Measurements from ENCODE around the gene DNM2. TPM values are rescaled to one million over a fixed set of nuclear protein-coding genes. Genes with fewer than 3 reads are reported as not detected.

DNM2 gene
- polyA plus RNA-seq, 2 donors: 68.4 to 87.9 TPM

DNA sequence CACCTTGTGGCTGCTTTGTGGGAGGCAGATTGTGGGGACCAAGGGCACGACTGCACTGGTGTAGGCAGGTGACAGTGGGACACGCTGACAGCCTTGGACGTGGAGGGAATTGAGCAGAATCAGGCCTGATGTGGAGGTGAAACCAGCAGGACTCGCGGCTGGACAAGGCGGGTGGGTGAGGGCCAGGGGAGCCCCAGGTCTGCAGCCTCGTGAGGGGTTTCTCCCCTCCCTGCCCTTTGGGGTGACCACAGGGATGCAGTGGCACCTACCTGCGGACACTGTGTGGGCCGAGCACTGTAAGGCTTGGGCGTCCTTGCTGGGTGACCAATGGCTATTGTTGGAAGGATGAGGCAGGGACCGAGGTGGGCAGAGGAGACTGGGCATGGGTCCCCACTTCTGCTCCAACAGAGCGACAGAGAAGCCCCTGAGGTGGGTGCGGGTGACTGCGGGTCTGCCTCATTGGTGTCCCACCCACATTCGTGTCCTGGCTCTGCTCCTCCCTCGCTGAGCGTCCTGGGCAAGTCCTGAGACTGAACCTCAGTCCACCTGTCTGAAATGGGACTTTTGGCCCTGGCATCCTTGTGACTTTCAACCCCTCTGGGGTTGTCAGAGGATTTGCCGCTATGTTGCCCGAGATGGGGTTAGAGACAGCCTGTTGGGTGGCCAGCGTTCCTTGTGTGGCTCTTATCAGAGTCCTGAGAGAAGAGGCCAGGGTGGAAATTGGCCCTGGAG is 30.5 kb downstream of the DNM2 start:
- 81 to 86% methylated on average over 20 of the region's 20 CpGs for WGBS, 2 donors
- peak overlapping the region; percentile 26 to 78 for H3K27ac ChIP-seq (ENCODE audit: low read depth in 2 of 2, low read length in 1 of 2)

DNA sequence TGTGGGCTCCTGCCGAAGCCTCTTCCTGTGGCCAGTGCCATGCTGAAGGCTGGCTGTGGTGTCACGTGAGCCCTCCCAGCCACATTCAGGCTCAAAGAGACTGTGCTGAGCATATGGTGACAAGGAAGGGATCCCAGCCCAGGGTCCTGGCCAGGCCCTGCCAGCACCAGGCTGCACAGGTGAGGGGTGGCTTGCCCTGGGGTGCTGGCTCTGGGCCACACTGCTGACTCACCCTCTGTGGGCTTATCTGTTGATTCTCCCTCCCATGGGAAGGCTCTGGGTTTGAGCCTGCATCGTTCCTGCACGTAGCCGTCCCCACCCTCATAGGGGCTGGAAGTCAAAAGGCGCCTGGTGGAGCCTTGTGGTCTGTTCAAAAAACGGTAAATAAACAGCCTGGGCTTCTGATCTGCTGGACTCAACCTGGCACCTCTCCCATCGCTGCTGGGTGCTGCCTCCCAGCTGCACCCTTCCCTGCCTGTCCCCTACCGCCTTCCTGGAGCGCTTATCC is 31.1 kb downstream of the DNM2 start:
- Histone ChIP-seq H3K27ac (ENCODE audit: low read depth in 2 of 2, low read length in 1 of 2) (peak overlapping the region; percentile 26 to 78), H3K4me1 (ENCODE audit: control insufficient read depth in 2 of 2, insufficient read depth in 2 of 2, low read length in 1 of 2) (peaks cover 27 to 28% of the 10 kb centered on the region in 2 donors), H3K27me3 (ENCODE audit: control insufficient read depth in 1 of 2, insufficient read depth in 2 of 2, low read length in 2 of 2) (no peaks in the 10 kb centered on the region), H3K36me3 (ENCODE audit: control insufficient read depth in 2 of 2, insufficient read depth in 2 of 2, low read length in 1 of 2) (no peaks in the 10 kb centered on the region), H3K9me3 (ENCODE audit: control insufficient read depth in 2 of 2, insufficient read depth in 1 of 2, low read depth in 1 of 2, low read length in 1 of 2) (no peaks in the 10 kb centered on the region), H3K4me3 (ENCODE audit: low read depth in 1 of 2, low read length in 2 of 2) (no peak overlapping the region)
- WGBS, 2 donors: 33 to 34% methylated on average over 10 of the region's 10 CpGs

More for the DNA sequence above, 30.5 kb downstream of the DNM2 start:
- H3K4me3 ChIP-seq (ENCODE audit: low read depth in 1 of 2, low read length in 2 of 2): no peak overlapping the region
- no peaks in the 10 kb centered on the region for H3K27me3 ChIP-seq (ENCODE audit: control insufficient read depth in 1 of 2, insufficient read depth in 2 of 2, low read length in 2 of 2)
- peaks cover 27 to 28% of the 10 kb centered on the region in 2 donors for H3K4me1 ChIP-seq (ENCODE audit: control insufficient read depth in 2 of 2, insufficient read depth in 2 of 2, low read length in 1 of 2)
- no peaks in the 10 kb centered on the region for H3K36me3 ChIP-seq (ENCODE audit: control insufficient read depth in 2 of 2, insufficient read depth in 2 of 2, low read length in 1 of 2)
- H3K9me3 ChIP-seq (ENCODE audit: control insufficient read depth in 2 of 2, insufficient read depth in 1 of 2, low read depth in 1 of 2, low read length in 1 of 2): no peaks in the 10 kb centered on the region

DNA sequence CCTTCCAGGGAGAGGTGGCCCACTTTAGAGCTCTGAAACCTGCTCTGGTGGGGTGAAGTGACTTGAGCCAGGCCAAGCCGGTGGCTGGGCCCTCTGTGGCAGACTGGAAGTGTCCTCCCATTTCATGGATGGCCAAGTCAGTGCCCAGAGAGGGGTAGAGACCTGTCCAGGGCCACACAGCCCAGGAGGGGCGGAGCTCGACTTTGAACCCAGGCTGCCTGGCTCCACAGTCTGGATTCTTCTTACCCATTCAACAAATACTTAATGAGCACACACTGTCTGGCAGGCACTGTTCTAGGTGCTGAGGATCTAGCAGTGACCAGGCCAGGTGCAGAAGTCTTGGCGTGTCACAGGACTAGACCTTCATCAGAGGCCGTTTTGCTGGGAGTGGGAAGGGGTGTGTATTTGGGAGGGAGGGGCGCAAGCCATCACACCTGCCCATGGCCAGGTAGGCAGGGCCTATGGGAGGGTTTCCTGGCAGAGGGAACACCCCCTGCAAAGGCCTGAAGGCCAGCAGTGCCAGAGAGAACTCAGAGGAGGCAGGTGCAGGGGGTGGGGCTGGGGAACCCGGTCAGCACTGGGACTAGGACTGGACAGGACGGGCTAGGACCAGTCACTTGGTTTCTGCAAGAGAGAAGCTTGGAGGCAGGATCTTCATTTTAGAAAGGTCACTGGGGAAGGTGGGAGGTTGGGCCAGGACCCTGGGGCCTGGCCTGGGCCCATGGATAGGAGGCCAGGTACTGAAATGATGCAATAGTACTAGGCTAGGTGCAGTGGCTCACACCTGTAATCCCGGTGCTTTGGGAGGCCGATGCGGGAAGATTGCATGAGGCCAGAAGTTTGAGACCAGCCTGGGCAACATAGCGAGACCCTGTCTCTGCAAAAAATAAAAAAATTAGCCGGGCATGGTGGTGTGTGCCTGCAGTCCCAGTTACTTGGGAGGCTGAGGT is 31.8 kb downstream of the DNM2 start:
- Histone ChIP-seq H3K4me3 (ENCODE audit: low read depth in 1 of 2, low read length in 2 of 2) (no peak overlapping the region), H3K9me3 (ENCODE audit: control insufficient read depth in 2 of 2, insufficient read depth in 1 of 2, low read depth in 1 of 2, low read length in 1 of 2) (no peaks in the 10 kb centered on the region), H3K4me1 (ENCODE audit: control insufficient read depth in 2 of 2, insufficient read depth in 2 of 2, low read length in 1 of 2) (peaks cover 24 to 28% of the 10 kb centered on the region in 2 donors), H3K27me3 (ENCODE audit: control insufficient read depth in 1 of 2, insufficient read depth in 2 of 2, low read length in 2 of 2) (no peaks in the 10 kb centered on the region), H3K27ac (ENCODE audit: low read depth in 2 of 2, low read length in 1 of 2) (peak overlapping the region; percentile 26 to 78), H3K36me3 (ENCODE audit: control insufficient read depth in 2 of 2, insufficient read depth in 2 of 2, low read length in 1 of 2) (no peaks in the 10 kb centered on the region)
- 71 to 82% methylated on average over 13 of the region's 13 CpGs for WGBS, 2 donors

DNA sequence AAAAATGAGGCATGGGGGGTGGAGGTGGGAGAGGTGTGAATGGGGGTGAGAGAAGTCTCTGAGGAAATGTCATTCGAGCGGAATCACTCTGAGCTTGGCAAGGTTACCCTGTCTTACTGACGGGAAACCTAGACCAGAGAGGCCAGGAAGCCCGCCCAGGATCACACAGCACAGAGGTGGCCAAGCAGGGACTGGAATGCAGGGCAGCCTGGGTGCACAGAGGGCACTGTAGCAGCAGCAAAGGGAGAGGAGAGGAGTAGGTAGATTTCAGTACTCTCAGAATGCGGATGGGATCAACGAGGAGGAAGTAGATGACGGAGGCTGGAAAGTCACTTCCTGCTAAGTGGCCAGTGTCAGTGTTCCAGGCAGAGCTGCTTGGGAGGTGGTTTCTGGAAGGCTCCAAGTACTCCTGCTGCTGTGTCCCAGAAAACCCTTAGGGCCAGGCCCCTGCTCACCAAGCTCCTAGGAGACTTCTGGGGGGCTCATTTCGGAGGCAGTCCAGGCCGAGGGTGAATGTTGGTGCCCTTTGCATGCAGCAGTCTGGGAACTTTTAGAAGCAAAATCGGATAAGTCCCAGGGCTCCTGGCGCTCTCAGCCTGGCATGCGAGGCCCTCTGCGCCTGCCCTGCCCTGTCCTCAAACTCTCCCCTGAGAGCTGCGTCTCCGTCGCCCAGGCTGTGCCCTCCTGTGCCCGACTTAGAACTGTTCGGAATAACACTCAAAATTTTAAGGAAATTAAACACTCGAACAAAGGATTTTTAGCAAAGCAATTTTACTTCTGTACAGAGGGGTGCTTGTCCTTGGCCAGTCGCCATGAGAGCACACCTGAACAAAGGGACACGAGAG is 33.5 kb downstream of the DNM2 start:
- 60 to 71% methylated on average over 19 to 21 of the region's 21 CpGs for WGBS, 2 donors

DNA sequence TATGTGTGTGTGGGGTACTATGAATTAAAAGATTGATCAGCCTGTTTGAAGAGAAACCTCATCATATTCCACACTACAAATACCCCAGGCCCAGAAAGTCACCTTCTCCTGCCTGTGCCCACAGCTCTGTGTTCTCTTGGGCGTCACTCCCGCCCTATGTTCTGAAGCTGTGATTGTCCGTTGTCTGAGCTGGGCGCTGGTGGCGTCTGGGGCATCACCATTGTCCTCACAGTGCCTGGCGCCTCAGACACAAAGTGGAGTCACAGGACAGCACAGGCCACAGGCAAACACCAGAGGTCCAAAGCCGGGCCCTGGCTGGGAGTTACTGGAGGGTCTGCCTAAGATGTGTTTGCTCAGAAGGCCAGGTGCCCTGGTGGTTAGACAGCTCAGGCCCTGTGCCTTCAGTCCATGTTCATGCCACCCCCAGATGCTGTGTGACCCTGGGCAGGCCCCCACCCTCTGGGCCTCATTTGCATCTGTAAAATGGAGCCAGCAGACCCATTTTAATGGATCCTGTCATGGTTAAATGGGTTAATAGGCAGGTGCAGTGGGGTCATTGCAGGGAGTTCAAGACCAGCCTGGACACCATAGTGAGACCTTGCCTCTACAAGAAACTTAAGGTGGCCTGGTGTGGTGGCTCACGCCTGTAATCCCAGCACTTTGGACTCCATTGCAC is 34.5 kb downstream of the DNM2 start:
- no peak overlapping the region for H3K4me3 ChIP-seq (ENCODE audit: low read depth in 1 of 2, low read length in 2 of 2)
- peaks cover 23 to 29% of the 10 kb centered on the region in 2 donors for H3K4me1 ChIP-seq (ENCODE audit: control insufficient read depth in 2 of 2, insufficient read depth in 2 of 2, low read length in 1 of 2)
- peak overlapping the region in 1 of 2 donors; percentile 38 for H3K27ac ChIP-seq (ENCODE audit: low read depth in 2 of 2, low read length in 1 of 2)
- H3K36me3 ChIP-seq (ENCODE audit: control insufficient read depth in 2 of 2, insufficient read depth in 2 of 2, low read length in 1 of 2): no peaks in the 10 kb centered on the region
- WGBS, 2 donors: 91 to 94% methylated on average over 8 of the region's 8 CpGs
- H3K27me3 ChIP-seq (ENCODE audit: control insufficient read depth in 1 of 2, insufficient read depth in 2 of 2, low read length in 2 of 2): no peaks in the 10 kb centered on the region
- H3K9me3 ChIP-seq (ENCODE audit: control insufficient read depth in 2 of 2, insufficient read depth in 1 of 2, low read depth in 1 of 2, low read length in 1 of 2): no peaks in the 10 kb centered on the region

More for the DNA sequence above, 33.5 kb downstream of the DNM2 start:
- no peaks in the 10 kb centered on the region for H3K9me3 ChIP-seq (ENCODE audit: control insufficient read depth in 2 of 2, insufficient read depth in 1 of 2, low read depth in 1 of 2, low read length in 1 of 2)
- no peaks in the 10 kb centered on the region for H3K36me3 ChIP-seq (ENCODE audit: control insufficient read depth in 2 of 2, insufficient read depth in 2 of 2, low read length in 1 of 2)
- H3K4me1 ChIP-seq (ENCODE audit: control insufficient read depth in 2 of 2, insufficient read depth in 2 of 2, low read length in 1 of 2): peaks cover 23 to 28% of the 10 kb centered on the region in 2 donors
- no peak overlapping the region for H3K4me3 ChIP-seq (ENCODE audit: low read depth in 1 of 2, low read length in 2 of 2)
- peak overlapping the region; percentile 30 to 88 for H3K27ac ChIP-seq (ENCODE audit: low read depth in 2 of 2, low read length in 1 of 2)
- no peaks in the 10 kb centered on the region for H3K27me3 ChIP-seq (ENCODE audit: control insufficient read depth in 1 of 2, insufficient read depth in 2 of 2, low read length in 2 of 2)

DNA sequence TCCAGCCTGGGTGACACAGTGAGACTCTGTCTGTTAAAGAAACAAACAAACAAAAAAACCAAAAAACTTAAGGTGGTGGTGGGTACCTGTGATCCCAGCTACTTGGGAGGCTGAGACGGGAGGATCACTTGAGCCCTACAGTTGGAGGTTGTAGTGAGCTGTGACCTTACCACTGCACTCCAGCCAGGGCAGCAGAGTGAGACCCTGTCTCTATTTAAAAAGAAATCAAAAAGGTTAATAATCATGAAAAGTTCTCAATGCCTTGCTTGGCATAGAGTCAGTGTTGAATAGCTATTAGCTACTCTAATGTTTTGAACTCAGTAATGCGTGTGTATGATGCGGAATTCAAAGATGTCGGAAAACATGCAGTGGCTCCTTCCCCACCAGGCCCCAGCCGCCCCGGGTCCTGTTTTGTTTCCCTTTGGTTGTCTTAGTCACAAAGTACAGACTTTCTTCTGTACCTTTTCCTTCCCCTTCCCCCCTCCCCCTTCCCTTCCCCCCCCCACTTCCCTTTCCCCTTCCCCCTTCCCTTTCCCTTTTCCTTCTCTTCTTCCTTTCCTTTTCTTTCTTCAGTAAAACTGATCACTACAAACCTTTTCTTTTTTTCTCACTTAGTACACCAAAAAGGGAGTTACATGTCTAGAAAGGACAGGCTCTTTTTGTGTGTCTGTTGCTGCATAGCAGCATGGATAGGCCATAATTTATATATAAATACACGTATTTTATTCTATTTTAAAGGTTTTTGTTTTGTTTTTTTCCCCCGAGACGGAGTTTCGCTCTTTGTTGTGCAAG is 35.2 kb downstream of the DNM2 start:
- peaks cover 20 to 22% of the 10 kb centered on the region in 2 donors for H3K4me1 ChIP-seq (ENCODE audit: control insufficient read depth in 2 of 2, insufficient read depth in 2 of 2, low read length in 1 of 2)
- 84 to 87% methylated on average over 10 of the region's 10 CpGs for WGBS, 2 donors
- no peak overlapping the region for H3K27ac ChIP-seq (ENCODE audit: low read depth in 2 of 2, low read length in 1 of 2)
- H3K4me3 ChIP-seq (ENCODE audit: low read depth in 1 of 2, low read length in 2 of 2): no peak overlapping the region
- H3K27me3 ChIP-seq (ENCODE audit: control insufficient read depth in 1 of 2, insufficient read depth in 2 of 2, low read length in 2 of 2): no peaks in the 10 kb centered on the region
- H3K9me3 ChIP-seq (ENCODE audit: control insufficient read depth in 2 of 2, insufficient read depth in 1 of 2, low read depth in 1 of 2, low read length in 1 of 2): no peaks in the 10 kb centered on the region
- no peaks in the 10 kb centered on the region for H3K36me3 ChIP-seq (ENCODE audit: control insufficient read depth in 2 of 2, insufficient read depth in 2 of 2, low read length in 1 of 2)

DNA sequence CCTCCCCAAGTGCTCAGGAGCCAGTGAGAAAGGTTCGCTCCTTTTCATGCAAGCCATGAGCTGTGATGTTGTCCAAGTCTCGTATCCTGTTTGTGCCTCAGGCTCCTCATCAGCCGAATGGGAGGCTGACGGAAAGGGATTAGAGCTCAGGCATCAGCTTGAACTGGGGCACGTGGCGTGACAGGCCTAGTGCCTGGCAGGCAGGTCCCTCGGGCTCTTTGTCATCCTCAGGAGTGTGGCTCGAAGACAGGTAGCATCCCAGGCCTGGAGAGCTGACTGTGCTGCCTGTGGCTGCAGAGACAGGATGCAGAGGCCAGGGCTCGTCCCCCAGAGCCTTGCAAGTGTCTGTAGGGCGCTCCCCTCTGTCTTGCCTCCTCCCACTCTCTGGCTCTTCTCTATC is 38.5 kb downstream of the DNM2 start:
- 68 to 69% methylated on average over 10 of the region's 10 CpGs for WGBS, 2 donors
- Histone ChIP-seq H3K27ac (ENCODE audit: low read depth in 2 of 2, low read length in 1 of 2) (no peak overlapping the region), H3K9me3 (ENCODE audit: control insufficient read depth in 2 of 2, insufficient read depth in 1 of 2, low read depth in 1 of 2, low read length in 1 of 2) (no peaks in the 10 kb centered on the region), H3K4me3 (ENCODE audit: low read depth in 1 of 2, low read length in 2 of 2) (no peak overlapping the region), H3K27me3 (ENCODE audit: control insufficient read depth in 1 of 2, insufficient read depth in 2 of 2, low read length in 2 of 2) (no peaks in the 10 kb centered on the region), H3K4me1 (ENCODE audit: control insufficient read depth in 2 of 2, insufficient read depth in 2 of 2, low read length in 1 of 2) (peaks cover 3 to 4% of the 10 kb centered on the region in 2 donors), H3K36me3 (ENCODE audit: control insufficient read depth in 2 of 2, insufficient read depth in 2 of 2, low read length in 1 of 2) (peaks cover 0 to 6% of the 10 kb centered on the region in 2 donors)

DNA sequence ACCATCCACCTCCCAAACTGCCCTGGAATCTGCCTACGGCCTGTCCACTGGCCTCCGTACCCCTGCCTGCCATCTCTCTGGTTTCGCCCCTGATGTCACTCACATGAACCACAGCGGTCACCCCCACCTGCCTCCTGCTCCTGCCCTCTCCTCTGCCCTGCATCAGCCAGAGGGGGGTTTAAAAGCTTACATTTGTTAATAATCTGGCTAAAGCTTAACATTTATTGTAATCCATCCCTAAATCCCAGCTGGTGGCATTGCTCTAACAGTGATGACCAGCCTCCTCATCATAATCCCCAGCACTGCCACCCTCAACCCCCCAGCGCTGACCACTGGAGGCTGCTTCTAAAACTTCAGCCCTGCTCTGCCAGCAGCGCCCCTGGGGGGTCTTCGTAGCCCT is 38.9 kb downstream of the DNM2 start:
- H3K9me3 ChIP-seq (ENCODE audit: control insufficient read depth in 2 of 2, insufficient read depth in 1 of 2, low read depth in 1 of 2, low read length in 1 of 2): no peaks in the 10 kb centered on the region
- H3K4me1 ChIP-seq (ENCODE audit: control insufficient read depth in 2 of 2, insufficient read depth in 2 of 2, low read length in 1 of 2): peaks cover 0 to 7% of the 10 kb centered on the region in 2 donors
- no peak overlapping the region for H3K4me3 ChIP-seq (ENCODE audit: low read depth in 1 of 2, low read length in 2 of 2)
- H3K36me3 ChIP-seq (ENCODE audit: control insufficient read depth in 2 of 2, insufficient read depth in 2 of 2, low read length in 1 of 2): peaks cover 0 to 10% of the 10 kb centered on the region in 2 donors
- no peak overlapping the region for H3K27ac ChIP-seq (ENCODE audit: low read depth in 2 of 2, low read length in 1 of 2)
- 96 to 99% methylated on average over 7 of the region's 7 CpGs for WGBS, 2 donors
- no peaks in the 10 kb centered on the region for H3K27me3 ChIP-seq (ENCODE audit: control insufficient read depth in 1 of 2, insufficient read depth in 2 of 2, low read length in 2 of 2)
